GM21576 (cell line): ENCODE measurements around the gene PARD3.

ENCODE experiments used
- ATAC-seq: cut with Tn5 transposase; IDR thresholded peaks from one replicate; pipeline ENCODE4 v1.9.1; 2021; ENCODE audit warnings: mild to moderate bottlenecking, moderate library complexity; ENCODE audit not compliant: unreplicated experiment

PARD3 gene

DNA sequence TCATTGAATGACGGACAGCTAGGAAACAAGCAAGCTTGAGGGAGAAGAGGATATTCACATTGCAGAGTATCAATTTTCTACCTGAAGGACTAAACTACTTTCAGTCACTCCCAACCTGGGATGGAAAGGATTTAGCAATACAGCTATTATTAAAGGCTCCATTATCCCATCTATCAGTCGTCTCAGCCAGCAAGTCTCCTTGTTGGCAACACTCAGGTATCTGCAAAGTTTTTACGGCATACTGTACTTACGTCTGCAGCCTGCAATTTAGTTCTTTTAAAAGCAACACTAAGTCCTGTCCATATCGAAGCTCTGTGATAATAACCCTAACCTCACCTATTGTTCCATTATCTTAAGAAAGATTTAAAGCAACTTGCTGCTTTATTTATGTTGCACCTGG lies 689.4 kb downstream of the PARD3 start:
- no peak for ATAC-seq

DNA sequence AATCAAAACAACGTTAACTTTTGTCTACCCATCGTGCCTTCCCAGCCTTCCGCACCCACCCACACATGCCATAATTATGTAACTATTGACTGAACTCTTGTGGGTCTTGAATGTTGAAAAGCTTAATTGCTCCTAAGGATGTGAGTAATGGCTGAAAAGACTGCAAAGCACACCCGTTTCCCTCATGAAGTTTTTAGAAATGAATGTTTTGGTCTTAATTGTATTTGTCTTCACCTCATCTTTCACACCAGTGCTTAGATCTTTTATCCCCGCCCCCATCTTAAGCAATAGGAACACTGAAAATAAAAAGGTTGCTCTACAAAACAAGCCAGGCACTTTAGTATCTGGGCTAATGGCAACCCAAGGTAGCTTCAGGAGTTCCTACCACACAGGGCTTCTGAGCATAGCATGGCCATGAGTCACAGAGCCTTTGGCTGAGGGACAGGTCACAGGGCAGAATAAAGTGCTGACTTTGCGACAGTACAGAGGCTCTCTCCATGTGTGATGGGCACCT lies 690.5 kb downstream of the PARD3 start:
- no peak for ATAC-seq

DNA sequence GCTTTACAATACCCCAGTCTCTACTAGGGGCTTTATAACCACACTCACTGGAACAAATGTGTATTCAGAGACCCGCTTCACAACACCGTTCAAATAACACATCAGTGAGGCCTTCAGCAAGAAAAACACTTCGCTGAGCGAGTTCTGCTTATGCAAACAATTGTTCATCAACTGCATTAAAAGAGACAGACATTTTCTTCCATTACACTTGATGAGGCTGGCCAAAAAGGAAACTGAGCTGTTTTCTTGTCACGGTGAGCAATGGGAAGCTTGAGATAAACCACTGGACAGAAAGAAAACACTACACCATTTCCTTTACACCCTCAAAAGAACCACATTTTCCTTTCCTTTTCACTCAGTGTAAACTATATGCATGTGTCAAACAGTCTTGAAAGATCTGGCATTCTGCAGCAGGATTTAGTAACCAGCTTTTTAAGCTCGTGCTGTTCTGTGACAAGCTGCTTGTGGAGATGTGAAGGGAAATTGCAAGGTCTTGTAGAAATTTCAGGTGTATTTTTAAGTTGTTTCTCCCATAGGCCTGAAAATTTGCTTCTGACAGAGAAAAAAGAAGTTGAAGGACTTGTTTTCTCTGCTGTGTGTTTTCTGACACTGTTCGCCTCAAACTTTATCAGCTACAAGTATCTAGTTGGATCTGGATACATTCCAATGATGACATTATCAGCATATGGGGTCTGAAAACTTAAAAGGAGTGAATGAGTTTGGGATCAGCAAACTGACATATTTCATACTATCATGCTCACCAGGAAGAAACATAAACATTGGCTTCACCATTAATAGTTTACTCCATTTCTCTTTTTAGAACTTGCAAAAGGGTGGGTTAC lies 693.1 kb downstream of the PARD3 start:
- no peak for ATAC-seq

DNA sequence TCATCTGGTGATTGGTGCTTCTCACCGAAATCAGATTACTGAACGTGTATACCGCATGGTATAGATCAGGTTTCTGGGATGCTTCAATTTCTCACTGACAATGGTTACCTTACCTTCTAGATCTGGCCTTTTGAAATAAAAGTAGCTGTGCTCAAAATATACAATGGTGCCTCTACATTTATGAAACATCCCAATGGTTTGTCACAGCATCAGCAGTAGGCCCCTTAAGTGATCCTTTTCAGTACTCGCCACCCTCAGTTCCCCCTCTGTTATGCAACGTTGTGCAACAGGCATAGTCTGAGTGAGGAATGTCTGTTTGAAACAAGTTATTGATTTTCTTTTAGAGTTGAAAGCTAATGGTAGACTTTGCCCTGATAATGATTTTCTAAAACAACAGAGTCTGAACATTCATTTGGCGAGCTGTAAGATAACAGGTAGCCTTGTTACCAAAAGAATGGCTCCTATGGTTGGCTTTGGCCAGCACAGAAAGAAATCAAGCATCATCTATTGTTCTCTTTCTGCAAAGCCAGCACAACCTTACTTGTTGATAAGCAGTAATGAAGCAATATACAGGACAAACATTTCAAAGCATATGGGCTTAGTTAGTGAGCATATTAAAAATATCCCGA lies 693.9 kb downstream of the PARD3 start:
- ATAC-seq, result no peak

DNA sequence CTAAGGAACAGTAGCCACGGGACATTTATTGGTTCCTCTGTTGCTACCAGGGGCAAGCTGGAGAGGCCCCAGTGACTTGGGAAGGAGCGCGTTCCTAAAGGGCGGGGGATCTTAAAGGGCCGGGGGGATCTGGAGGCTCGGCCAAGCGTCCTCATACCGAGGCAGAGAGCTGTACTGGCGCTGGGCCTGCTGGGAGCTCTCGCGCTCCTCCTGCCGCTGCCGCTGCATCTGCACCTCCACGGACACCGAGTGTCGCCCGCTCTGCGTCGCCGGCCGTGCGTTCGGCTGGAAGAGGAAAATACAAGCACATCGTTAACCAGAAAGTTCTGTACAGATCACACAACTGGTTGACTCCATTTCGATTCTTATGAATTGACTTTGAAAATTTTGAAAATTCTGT lies 695.6 kb downstream of the PARD3 start:
- ATAC-seq, result no peak

DNA sequence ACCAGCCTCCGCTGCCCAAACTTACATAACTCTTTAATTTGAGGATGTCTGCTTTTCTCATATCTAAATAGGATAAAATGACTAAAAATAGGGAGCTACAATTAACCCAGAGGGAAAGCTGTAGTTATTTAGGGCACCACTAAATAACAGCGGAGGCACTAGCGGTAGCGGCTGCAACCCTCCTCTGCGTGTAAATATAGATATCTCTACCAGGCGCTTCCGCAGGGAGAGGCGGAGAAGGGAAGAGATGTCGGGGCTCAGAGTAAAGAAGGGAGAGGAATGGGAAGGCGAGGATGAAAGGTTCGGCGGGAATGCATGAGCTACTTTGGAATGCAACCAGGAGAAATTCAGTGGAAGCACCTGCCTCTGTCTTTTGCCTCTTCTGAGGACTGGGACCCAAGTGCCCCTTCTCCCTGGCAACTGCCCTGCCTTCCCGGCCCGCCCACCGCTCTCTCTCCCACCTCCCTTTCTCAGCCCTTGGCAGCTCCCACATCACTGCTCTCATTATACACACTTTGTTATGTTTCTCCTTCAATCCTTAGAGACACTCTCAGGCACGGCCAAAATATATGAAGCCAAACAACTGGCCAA lies 698.3 kb downstream of the PARD3 start:
- ATAC-seq, result no peak

DNA sequence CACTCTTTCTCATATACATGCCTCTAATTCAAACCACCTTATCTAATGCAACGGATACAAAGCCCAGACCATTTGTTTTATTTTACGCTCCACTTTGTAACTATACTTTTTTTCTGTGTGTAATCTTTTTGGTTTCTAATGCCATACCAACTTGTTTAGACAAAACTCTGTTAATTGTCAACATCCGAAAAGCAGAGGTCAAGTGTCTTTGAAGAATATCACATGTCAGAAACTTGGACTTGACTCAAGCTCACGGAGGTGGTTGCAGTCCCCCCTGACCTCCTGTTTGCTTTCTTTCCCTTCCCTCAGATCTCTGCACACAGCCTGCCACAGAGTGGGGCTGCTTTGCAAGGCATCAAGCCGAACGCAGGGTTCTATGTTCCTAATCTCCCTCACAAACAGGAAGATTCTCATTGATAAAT lies 698.9 kb downstream of the PARD3 start:
- ATAC-seq, result no peak

DNA sequence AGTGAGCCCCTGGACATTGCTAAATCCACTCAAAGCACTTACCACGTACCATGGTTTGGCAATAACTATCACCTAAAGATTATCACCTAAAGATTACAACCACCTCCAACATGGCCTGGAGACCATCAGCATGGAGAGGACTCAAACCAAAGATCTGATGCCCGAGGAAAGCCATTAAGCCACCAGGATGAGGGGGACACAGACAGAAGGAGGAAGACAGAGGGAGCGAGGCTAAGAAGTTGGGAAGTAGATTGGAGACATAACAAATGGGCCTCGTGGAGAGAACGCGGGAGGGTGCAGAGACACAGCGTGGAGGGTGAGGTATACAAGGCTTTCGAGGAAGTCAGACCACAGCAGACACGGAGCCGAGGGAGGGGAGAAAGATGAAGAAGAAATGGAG lies 700.2 kb downstream of the PARD3 start:
- no peak for ATAC-seq

DNA sequence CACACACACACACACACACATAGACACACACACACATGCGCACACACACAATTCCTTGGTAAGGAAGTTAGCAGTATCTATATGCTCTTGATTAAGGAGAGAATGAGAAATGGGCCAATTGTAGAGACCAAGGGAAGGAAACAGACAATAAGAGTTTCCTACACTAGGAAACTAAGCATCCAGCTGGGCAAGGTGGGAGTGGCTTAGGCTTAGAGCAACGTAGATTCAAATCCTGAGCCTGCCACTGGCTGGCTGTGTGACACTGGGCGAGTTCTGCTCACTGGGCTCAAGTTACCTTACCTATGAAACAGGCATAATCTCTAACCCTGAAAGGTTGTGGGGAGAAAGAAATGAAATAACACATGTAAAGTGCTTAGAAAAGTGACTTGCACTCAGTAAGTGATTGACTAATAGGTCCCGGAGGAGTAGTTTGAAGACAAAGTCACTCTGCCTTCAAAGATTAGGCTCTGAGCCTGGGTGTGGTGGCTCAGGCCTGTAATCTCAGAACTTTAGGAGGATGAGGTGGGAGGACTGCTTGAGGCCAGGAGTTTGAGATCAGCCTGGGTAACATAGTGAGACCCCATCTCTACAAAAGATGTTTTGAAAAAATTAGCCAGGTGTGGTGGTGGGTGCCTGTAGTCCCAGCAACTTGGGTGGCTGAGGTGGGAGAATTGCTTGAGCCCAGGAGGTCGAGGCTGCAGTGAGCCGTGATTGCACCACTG lies 701.4 kb downstream of the PARD3 start:
- ATAC-seq, result no peak

DNA sequence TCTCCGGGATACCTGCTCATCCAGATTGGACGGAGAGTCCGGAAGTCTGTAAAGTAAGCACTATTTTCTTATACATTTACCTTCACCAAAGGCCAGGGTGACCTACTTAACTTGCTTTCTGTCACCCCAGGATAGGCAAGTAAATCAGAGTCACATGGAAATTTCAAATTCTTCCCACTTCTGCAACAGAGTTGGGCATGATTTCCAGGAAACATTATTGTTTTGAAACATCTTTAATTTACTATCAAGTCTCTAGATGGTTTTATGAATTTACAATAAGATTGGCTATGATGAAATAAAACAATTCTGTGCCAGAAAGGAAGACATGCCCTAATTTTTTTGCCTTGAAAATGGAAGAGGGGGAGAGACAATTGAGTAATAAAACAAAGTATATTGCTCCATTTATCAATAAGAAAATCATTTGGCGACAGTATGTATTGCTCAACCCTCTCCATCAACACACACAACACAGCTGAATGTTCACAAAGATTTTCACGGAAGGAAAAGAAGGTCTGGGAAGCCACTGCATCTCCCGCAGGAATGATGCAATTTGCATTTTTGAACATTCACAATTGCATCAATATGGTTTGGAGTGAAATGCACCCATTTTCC lies 702.8 kb downstream of the PARD3 start:
- ATAC-seq, result no peak

DNA sequence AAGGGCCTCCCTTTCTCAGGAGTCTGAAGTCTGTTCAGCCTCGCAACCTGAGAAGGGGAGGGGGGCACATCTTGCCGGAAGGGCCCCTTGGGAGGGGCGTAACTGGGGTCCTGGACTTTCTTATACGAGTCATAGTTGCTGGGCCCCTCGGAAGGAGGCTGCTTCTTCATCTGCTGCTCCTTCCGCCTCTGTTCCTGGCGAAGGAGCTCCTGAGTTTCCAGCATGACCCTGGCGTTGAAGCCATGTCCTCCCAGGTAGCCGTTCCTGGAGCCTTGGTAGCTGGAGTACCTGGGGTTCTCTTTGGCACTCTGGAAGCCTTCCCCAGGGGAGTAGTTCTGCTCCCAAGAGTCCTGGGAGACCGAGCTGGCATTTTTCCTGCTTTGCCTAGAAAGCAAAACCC lies 703.9 kb downstream of the PARD3 start:
- ATAC-seq, result no peak

DNA sequence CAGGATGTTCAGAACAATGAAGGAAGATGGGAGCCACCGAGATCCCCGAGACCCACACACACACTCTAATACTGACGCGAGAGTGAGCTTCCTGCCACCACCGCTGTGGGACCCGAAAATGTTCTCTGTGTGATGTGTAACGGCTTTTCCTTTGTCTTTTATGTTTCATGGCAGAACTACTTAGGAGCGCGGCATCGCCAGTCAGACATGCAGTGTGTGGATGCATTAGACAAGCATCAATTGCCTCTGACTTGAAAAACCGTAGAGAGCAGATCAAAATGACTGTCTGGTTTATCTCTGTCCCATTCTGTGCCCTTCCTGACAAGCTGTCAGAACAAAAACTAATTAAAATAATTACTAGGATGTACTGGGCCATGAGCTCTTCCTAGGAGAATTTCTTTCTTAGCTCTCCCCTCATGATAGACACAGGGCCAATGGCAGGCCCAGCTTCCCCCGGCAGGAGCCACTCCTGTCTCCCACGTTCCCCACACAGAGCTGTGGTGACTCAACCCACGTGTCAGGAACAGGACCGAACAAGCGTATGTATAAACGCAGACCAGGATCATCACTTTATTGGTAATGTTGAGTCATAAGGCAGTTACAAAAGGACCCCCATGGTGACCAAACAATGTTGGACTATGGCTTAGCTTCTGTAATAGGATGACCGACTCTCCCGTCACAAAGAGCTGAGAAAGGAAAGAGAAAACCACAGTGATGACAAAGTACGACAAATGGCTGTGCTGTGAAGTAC lies 705.0 kb downstream of the PARD3 start:
- ATAC-seq, result no peak

DNA sequence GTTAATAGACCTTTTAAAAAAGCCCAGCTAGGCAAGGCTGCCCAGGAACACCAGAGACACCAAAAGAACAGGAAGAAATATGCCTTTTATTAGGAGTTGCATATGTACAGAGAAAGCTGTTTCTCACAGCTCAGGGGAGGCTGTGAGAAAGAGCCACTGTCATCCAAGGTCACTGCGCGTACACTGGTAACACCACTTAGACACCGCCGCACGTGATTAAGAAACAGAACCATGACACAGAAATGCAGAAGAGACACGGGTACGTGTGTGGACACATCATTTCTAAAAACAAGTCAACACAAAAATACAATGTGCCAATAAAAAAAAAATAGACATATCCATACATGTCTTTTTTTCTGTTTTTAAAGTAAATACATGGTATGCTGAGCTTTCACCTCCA lies 705.6 kb downstream of the PARD3 start:
- no peak for ATAC-seq

DNA sequence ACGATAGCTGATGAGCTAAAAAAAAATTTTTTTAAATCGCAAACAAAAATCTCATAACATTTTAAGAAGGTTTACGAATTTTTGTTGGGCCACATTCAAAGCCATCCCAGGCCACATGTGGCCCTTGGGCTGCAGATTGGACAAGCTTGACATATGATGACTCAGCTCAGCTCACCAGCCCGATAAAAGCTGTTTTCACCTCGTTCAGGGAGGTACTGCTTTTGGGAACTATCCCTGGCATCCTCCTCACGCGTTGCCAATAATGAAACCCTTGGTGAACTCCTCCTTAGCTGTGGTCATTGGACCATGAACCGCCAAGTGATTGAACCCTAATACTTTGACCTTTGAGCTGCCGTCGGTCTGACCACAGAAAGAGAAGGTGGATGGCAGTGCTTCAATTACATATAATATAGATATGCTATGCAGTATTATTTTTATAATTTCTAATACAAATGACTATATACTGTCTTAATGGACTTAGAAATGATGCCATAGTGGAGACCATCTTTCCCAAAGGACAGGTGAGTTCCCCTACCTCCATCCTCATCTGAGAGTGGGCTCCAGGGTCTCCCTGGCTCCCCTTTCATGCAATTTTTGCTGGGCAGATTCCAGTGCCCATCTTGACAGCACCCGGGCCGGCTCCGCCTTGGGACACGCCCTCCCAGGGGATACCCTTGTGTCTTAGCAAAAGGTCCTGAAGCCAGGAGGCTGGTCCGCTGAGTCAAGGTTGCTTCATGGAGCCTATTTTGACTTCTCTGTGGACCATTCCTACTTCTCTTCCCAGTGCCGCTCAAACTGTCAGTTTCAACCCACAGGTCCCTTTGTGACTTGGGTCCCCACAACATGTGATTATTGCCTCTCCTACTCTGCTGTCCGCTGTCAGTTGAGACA lies 707.2 kb downstream of the PARD3 start:
- ATAC-seq, result no peak

DNA sequence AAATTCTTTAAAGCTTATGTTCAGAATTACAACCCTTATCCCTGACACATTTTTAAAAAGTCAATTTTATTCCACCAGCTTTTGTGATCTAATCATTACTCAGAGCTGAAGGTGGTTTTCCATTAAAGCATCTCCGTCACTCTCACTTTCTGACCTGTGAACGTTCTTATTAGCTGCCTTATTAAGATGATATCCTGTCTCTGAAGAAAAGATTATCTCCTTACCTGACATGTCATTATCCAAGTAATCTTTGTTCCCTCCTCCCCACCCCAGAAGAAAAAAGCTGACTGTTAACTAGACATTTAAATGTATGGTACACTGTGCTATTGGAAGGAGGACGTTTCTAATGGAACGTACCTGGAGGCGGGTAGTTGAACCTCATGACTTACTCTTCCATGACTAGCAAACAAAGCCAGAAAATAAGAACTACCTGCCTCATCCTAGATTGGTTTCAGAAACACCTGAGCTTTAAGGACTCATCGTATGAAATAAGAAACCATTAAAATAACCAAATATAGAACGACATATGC lies 708.7 kb downstream of the PARD3 start:
- no peak for ATAC-seq

DNA sequence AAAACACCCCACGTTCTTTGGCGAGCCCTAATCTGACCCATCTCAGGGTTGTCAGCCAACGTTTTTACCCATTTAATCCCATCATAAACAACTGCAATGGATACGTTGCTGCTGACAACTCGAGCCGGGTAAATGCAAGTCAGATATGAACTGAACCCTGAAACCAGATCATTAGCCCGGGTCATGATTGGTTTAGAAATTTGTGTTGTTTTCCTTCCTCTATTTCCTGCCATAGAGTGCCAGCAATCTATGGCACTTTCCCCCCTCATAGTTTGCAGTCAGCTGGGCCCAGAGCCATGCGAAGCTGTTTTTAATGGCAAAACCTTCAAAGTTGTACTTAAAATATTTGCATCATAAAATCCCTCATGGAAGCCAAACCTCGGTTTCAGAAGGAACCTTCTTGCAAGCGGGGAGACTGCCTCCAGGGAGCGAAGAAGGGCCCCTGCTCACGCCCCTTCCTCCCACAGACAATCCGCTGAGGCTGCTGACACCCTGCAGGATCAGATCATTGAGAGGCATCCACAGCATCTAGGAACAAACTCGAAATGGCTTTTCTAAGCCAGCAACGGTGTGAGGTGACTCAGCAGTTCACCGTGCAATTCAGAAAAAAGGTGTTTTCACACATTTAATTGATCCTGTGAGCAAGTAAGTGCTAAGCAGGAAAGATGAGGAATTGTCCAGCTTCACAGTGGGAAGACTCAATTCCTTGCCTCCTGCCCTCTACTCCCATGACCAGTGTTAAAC lies 710.1 kb downstream of the PARD3 start:
- no peak for ATAC-seq

DNA sequence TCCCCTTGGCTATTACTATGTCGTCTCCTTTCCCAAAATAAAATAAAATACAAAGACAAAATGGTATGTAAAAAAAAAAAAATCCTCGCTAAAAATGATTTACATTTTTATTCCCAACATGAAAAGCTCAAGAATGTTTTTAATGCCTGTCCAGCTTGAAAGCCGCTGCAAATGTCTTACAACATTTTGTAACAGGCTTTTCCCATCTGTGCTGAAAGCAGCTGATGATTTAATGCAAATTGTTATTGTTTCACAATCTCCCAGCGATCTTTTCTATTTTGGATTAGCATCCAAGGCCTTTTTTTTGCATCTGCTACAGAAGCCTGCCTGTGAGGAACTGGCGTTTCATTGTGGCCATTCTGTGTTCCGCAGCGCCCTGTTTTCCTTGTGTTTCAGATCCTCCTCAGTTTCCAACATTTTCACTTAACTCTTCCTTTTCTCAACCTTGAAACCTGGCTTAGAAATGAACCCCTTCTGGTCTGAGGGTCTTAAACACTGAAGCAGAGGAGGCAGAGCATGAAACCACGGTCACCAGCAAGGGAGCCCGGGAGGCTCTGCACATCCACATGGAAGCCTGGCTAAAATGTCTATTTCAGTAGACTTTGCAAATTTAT lies 712.1 kb downstream of the PARD3 start:
- no peak for ATAC-seq

DNA sequence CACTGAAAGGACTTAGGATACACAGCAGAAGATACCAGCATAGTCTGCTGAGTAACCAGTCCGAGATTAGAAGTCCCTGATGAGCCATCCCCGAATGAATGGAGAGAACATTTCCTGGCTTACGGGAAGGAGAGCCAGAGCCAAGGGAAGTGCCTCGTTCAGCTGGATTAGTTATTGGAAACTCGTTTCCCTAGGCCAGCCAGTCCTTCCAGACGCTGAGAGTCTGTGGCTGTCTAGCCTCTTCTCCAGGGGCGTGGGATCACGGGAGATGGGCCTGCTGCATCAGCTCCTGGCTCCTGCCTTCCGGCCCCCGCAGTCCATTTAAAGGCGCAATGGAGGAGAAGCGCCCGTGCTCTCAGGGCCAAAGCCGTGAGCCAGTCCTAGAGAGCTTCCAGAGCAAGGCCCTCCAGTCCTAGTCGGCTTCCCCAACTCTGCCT lies 712.8 kb downstream of the PARD3 start:
- no peak for ATAC-seq
